Measurements from ENCODE around the gene SLC6A17. TPM values are rescaled to one million over a fixed set of nuclear protein-coding genes. Genes with fewer than 3 reads are reported as not detected.

SLC6A17 gene
- total RNA-seq, 2 experiments from 2014 or later = 0.05 to 0.18 TPM

- H3K27me3 Mint-ChIP-seq = peaks cover 42% of the 10 kb centered on the region
- TF ChIP-seq CTCF (IDR thresholded peaks at IDR 0.05) = no peak
Measured at GRCh38 chr1:110138956-110139355, 11.3 kb upstream of the SLC6A17 start.

GRCh38 chr1:110144366-110144765 is 5.9 kb upstream of the SLC6A17 start:
- no peak for TF ChIP-seq CTCF (IDR thresholded peaks at IDR 0.05)
- no peak overlapping the region for H3K27ac Mint-ChIP-seq
- no peaks in the 10 kb centered on the region for H3K9me3 Mint-ChIP-seq
- H3K4me3 Mint-ChIP-seq = no peak overlapping the region
- ATAC-seq (no peak), DNase-seq (no peak)
- no peaks in the 10 kb centered on the region for H3K36me3 Mint-ChIP-seq (ENCODE audit: low read depth)
- H3K4me1 Mint-ChIP-seq (ENCODE audit: low read depth) = no peaks in the 10 kb centered on the region
- intact Hi-C loops (cut with micrococcal nuclease) = no loop called here
- H3K27me3 Mint-ChIP-seq = peaks cover 25% of the 10 kb centered on the region
- POLR2A ChIA-PET = no interaction called here
- CTCF ChIA-PET = no interaction called here

More at GRCh38 chr1:110138956-110139355, 11.3 kb upstream of the SLC6A17 start:
- ChIA-PET POLR2A (no interaction called here), CTCF (interaction anchor here (2.2 kb wide), 1 partner anchor 51 kb away, joined by 5 read pairs; no protein-coding TSS in a partner anchor)
- H3K27ac Mint-ChIP-seq = no peak overlapping the region
- H3K36me3 Mint-ChIP-seq (ENCODE audit: low read depth) = no peaks in the 10 kb centered on the region
- H3K4me3 Mint-ChIP-seq = no peak overlapping the region
- no peak for DNase-seq
- no peaks in the 10 kb centered on the region for H3K9me3 Mint-ChIP-seq
- H3K4me1 Mint-ChIP-seq (ENCODE audit: low read depth) = peaks cover 8% of the 10 kb centered on the region
- no peak for ATAC-seq
- intact Hi-C loops (cut with micrococcal nuclease) = no loop called here

GRCh38 chr1:110148961-110149360 is 1.3 kb upstream of the SLC6A17 start:
- Mint-ChIP-seq H3K27me3 (peaks cover 38% of the 10 kb centered on the region), H3K9me3 (no peaks in the 10 kb centered on the region), H3K4me1 (ENCODE audit: low read depth) (peaks cover 3% of the 10 kb centered on the region), H3K36me3 (ENCODE audit: low read depth) (no peaks in the 10 kb centered on the region), H3K4me3 (no peak overlapping the region), H3K27ac (no peak overlapping the region)
- no peak for TF ChIP-seq CTCF (IDR thresholded peaks at IDR 0.05)
- ChIA-PET CTCF (interaction anchor here (0.7 to 2.0 kb wide), 3 partner anchors 51 to 95 kb away, joined by 3 to 4 read pairs (median 4); no protein-coding TSS in a partner anchor), POLR2A (no interaction called here)
- DNase-seq = no peak
- intact Hi-C loops (cut with micrococcal nuclease) = no loop called here
- no peak for ATAC-seq

- CTCF ChIA-PET = interaction anchor here (1.7 to 2.4 kb wide), 3 partner anchors 17 to 97 kb away, joined by 5 to 7 read pairs (median 5); no protein-coding TSS in a partner anchor
- H3K27me3 Mint-ChIP-seq = peaks cover 49% of the 10 kb centered on the region
Measured at GRCh38 chr1:110151175-110151669, 928 bp downstream of the SLC6A17 start.

More at GRCh38 chr1:110151175-110151669, 928 bp downstream of the SLC6A17 start:
- H3K9me3 Mint-ChIP-seq = no peaks in the 10 kb centered on the region
- H3K36me3 Mint-ChIP-seq (ENCODE audit: low read depth) = no peaks in the 10 kb centered on the region
- intact Hi-C loops (cut with micrococcal nuclease) = no loop called here
- POLR2A ChIA-PET = interaction anchor here (0.8 kb wide), 1 partner anchor 26 kb away, joined by 3 read pairs; no protein-coding TSS in a partner anchor
- ATAC-seq (no peak), DNase-seq (no peak)
- TF ChIP-seq CTCF (IDR thresholded peaks at IDR 0.05) = no peak
- peaks cover 3% of the 10 kb centered on the region for H3K4me1 Mint-ChIP-seq (ENCODE audit: low read depth)
- no peak overlapping the region for H3K4me3 Mint-ChIP-seq
- H3K27ac Mint-ChIP-seq = no peak overlapping the region

All from activated CD8-positive, alpha-beta T cell treated with anti-CD3 and anti-CD28 coated beads for 36 hours (primary cell).